KMS-11 (cell line): ENCODE data around the gene TDRD10.

Experiments used
- H2AFZ ChIP-seq: fragments of 200-600 bp; sonication (generic); 2 replicates; pipeline ENCODE4 v1.6.1; 2016; ENCODE audit warnings: antibody characterized with exemption, mixed run types, low read depth
- H3K27ac ChIP-seq: fragments of 200-600 bp; sonication (generic); 2 replicates; pipeline ENCODE4 v1.6.1; 2016; ENCODE audit warnings: mild to moderate bottlenecking, mixed run types
- H3K27me3 ChIP-seq: fragments of 200-600 bp; sonication (generic); 2 replicates; pipeline ENCODE4 v1.6.1; 2017; ENCODE audit warnings: mild to moderate bottlenecking, low read depth, mixed run types, moderate library complexity; ENCODE audit not compliant: insufficient read depth
- H3K36me3 ChIP-seq: fragments of 200-600 bp; sonication (generic); 2 replicates; pipeline ENCODE4 v1.6.1; 2017; ENCODE audit warnings: mild to moderate bottlenecking, mixed run types; ENCODE audit not compliant: insufficient read depth
- H3K4me1 ChIP-seq: fragments of 200-600 bp; sonication (generic); 2 replicates; pipeline ENCODE4 v1.6.1; 2016; ENCODE audit warnings: mild to moderate bottlenecking, low read depth, mixed run types; ENCODE audit not compliant: poor library complexity, severe bottlenecking
- H3K4me2 ChIP-seq: fragments of 200-600 bp; sonication (generic); 2 replicates; pipeline ENCODE4 v1.7.0; 2016; ENCODE audit warnings: mild to moderate bottlenecking, mixed run types
- H3K4me3 ChIP-seq: fragments of 200-600 bp; sonication (generic); IDR thresholded peaks from 2 replicates; pipeline ENCODE4 v1.6.1; 2017; ENCODE audit warnings: low read depth, low read length, mixed read lengths; ENCODE audit not compliant: insufficient read depth
- H3K79me2 ChIP-seq: fragments of 200-600 bp; sonication (generic); 2 replicates; pipeline ENCODE4 v1.6.1; 2016; ENCODE audit warnings: low read depth, mixed run types; ENCODE audit not compliant: insufficient read depth
- H3K9ac ChIP-seq: fragments of 200-600 bp; sonication (generic); 2 replicates; pipeline ENCODE4 v1.6.1; 2016; ENCODE audit warnings: mild to moderate bottlenecking, mixed run types
- H4K20me1 ChIP-seq: fragments of 200-600 bp; sonication (generic); 2 replicates; pipeline ENCODE4 v1.6.1; 2016; ENCODE audit warnings: mild to moderate bottlenecking, mixed run types; ENCODE audit not compliant: insufficient read depth
- CTCF ChIP-seq: fragments of 200-600 bp; sonication (generic); conservative IDR thresholded peaks from 2 replicates; pipeline ENCODE4 v1.6.1; 2017; ENCODE audit warnings: low read depth, mild to moderate bottlenecking, antibody characterized with exemption, low read length, moderate library complexity, mixed read lengths

Gene TDRD10

GRCh38 chr1:154548028-154548427 lies 46.0 kb downstream of the TDRD10 start:
- no peak overlapping the region for H3K27ac ChIP-seq

GRCh38 chr1:154549202-154549770 lies 47.3 kb downstream of the TDRD10 start:
- H3K4me3 ChIP-seq, result no peak overlapping the region
- peaks cover 49% of the 10 kb centered on the region for H3K4me1 ChIP-seq
- H3K36me3 ChIP-seq, result peaks cover 38% of the 10 kb centered on the region
- no peaks in the 10 kb centered on the region; the same call in 1 of the 2 replicates for H3K79me2 ChIP-seq
- H4K20me1 ChIP-seq, result no peaks in the 10 kb centered on the region
- no peak overlapping the region for H3K9ac ChIP-seq
- no peak for TF ChIP-seq CTCF
- no peak overlapping the region for H3K27ac ChIP-seq
- no peaks in the 10 kb centered on the region for H3K27me3 ChIP-seq
- H2AFZ ChIP-seq, result no peak overlapping the region
- H3K4me2 ChIP-seq, result no peak overlapping the region

More at GRCh38 chr1:154548028-154548427, 46.0 kb downstream of the TDRD10 start:
- peaks cover 3% of the 10 kb centered on the region; the same call in 1 of the 2 replicates for H3K27me3 ChIP-seq
- no peak for TF ChIP-seq CTCF
- no peaks in the 10 kb centered on the region for H3K79me2 ChIP-seq
- no peak overlapping the region for H3K4me2 ChIP-seq
- H3K4me1 ChIP-seq, result peaks cover 39% of the 10 kb centered on the region
- H3K9ac ChIP-seq, result no peak overlapping the region
- peaks cover 25% of the 10 kb centered on the region for H3K36me3 ChIP-seq
- H2AFZ ChIP-seq, result no peak overlapping the region
- no peak overlapping the region for H3K4me3 ChIP-seq
- H4K20me1 ChIP-seq, result no peaks in the 10 kb centered on the region

GRCh38 chr1:154550070-154550469 lies 48.1 kb downstream of the TDRD10 start:
- TF ChIP-seq CTCF, result no peak
- Histone ChIP-seq H3K27me3 (no peaks in the 10 kb centered on the region), H4K20me1 (no peaks in the 10 kb centered on the region), H3K4me3 (peak overlapping the region; percentile 55), H3K36me3 (peaks cover 42% of the 10 kb centered on the region), H3K27ac (no peak overlapping the region), H3K4me1 (peaks cover 50% of the 10 kb centered on the region), H3K4me2 (no peak overlapping the region; the same call in 1 of the 2 replicates), H2AFZ (no peak overlapping the region), H3K79me2 (no peaks in the 10 kb centered on the region; the same call in 1 of the 2 replicates), H3K9ac (no peak overlapping the region)

GRCh38 chr1:154550657-154551056 lies 48.6 kb downstream of the TDRD10 start:
- Histone ChIP-seq H3K4me3 (peak overlapping the region; percentile 55), H3K79me2 (peaks cover 4% of the 10 kb centered on the region; the same call in 1 of the 2 replicates), H2AFZ (no peak overlapping the region), H3K27ac (no peak overlapping the region), H3K27me3 (no peaks in the 10 kb centered on the region), H3K4me2 (peak overlapping the region; percentile 27; the same call in 1 of the 2 replicates), H4K20me1 (no peaks in the 10 kb centered on the region), H3K9ac (no peak overlapping the region), H3K4me1 (peaks cover 50% of the 10 kb centered on the region), H3K36me3 (peaks cover 45% of the 10 kb centered on the region)
- no peak for TF ChIP-seq CTCF
